Keratinocyte (primary cell): Measurements from ENCODE around the gene ITPR2. TPM values are rescaled to one million over a fixed set of nuclear protein-coding genes. Genes with fewer than 3 reads are reported as not detected.

Source experiments
- DNase-seq: peaks from one replicate; pipeline ENCODE4 v3.0.0-alpha.2; 2011; ENCODE audit warnings: low read depth, missing footprints, low spot score
- FAIRE-seq: peaks from 2 replicates; lab custom pipeline; 2011; peaks lifted over from hg19 to GRCh38; lab: Jason Lieb, UNC
- H2AFZ ChIP-seq: 2 replicates; pipeline ENCODE4 v1.6.0; 2012; ENCODE audit warnings: low read length, control low read depth, inconsistent platforms; ENCODE audit not compliant: control insufficient read depth
- H3K27ac ChIP-seq: 2 replicates; pipeline ENCODE4 v1.5.1; 2011; ENCODE audit warnings: low read length; ENCODE audit not compliant: control insufficient read depth, insufficient read depth
- H3K27me3 ChIP-seq: 3 replicates; pipeline ENCODE4 v1.6.0; 2011; ENCODE audit warnings: low read length; ENCODE audit not compliant: control insufficient read depth, insufficient read depth; ENCODE audit errors: extremely low read depth
- H3K36me3 ChIP-seq, 2 experiments: 2 replicates in 1 of 2; 3 replicates in 1 of 2; pipeline ENCODE4 v1.5.1; 2011; ENCODE audit warnings: low read length in 2 of 2, mild to moderate bottlenecking in 1 of 2; ENCODE audit not compliant: control insufficient read depth in 2 of 2, insufficient read depth in 2 of 2; ENCODE audit errors: extremely low read depth in 1 of 2
- H3K4me1 ChIP-seq: 3 replicates; pipeline ENCODE4 v1.5.1; 2011; ENCODE audit warnings: low read length; ENCODE audit not compliant: control insufficient read depth, insufficient read depth; ENCODE audit errors: extremely low read depth
- H3K4me2 ChIP-seq: 3 replicates; pipeline ENCODE4 v1.6.0; 2011; ENCODE audit warnings: low read depth, low read length; ENCODE audit not compliant: control insufficient read depth, insufficient read depth; ENCODE audit errors: extremely low read depth
- H3K4me3 ChIP-seq, 3 experiments: fragments of 200-600 bp in 1 of 3; sonication (generic) in 1 of 3; 2 replicates in 2 of 3; 3 replicates in 1 of 3; pipeline ENCODE4 v1.5.1; 2011 to 2016; ENCODE audit warnings: low read length in 3 of 3, mild to moderate bottlenecking in 3 of 3, control low read depth in 2 of 3, inconsistent platforms in 1 of 3, low read depth in 1 of 3, mixed read lengths in 1 of 3, mixed run types in 1 of 3, moderate library complexity in 1 of 3; ENCODE audit not compliant: control insufficient read depth in 2 of 3, insufficient read depth in 2 of 3; ENCODE audit errors: extremely low read depth in 1 of 3
- H3K79me2 ChIP-seq: 2 replicates; pipeline ENCODE4 v1.6.0; 2012; ENCODE audit warnings: low read length; ENCODE audit not compliant: control insufficient read depth, insufficient read depth
- H3K9ac ChIP-seq: 3 replicates; pipeline ENCODE4 v1.6.0; 2011; ENCODE audit warnings: low read length; ENCODE audit not compliant: control insufficient read depth, insufficient read depth; ENCODE audit errors: extremely low read depth
- H3K9me1 ChIP-seq: 3 replicates; pipeline ENCODE4 v1.6.0; 2011; ENCODE audit warnings: low read length; ENCODE audit not compliant: control insufficient read depth, insufficient read depth; ENCODE audit errors: extremely low read depth
- H3K9me3 ChIP-seq: 2 replicates; pipeline ENCODE4 v1.5.1; 2012; ENCODE audit warnings: low read depth, low read length; ENCODE audit not compliant: control insufficient read depth
- H4K20me1 ChIP-seq: 3 replicates; pipeline ENCODE4 v1.6.0; 2011; ENCODE audit warnings: low read length; ENCODE audit not compliant: control insufficient read depth, insufficient read depth; ENCODE audit errors: extremely low read depth
- EZH2 ChIP-seq: IDR thresholded peaks from one replicate; pipeline ENCODE4 v1.6.1; 2012; ENCODE audit warnings: inconsistent platforms, mild to moderate bottlenecking, low read length, moderate library complexity
- dilution Hi-C: fragments of 300-500 bp; cut with MboI; formaldehyde crosslinking; loops from one replicate; pipeline ENCODE4 v1.7.0; 2020; ENCODE audit warnings: low sequenced_read_pairs; ENCODE audit not compliant: extremely low pct_ligation_motif_present
- polyA plus RNA-seq, 5 experiments: library from polyadenylated mRNA; depleted of rRNA in 3 of 5; stranded (reverse) in 3 of 5; stranded (forward) in 1 of 5; unstranded in 1 of 5; fragments of >200 nt; gene quantifications; 1 replicate in 1 of 5; 2 replicates in 3 of 5; 3 replicates in 1 of 5; pipeline versions ENCODE4 v1.2.1 to v1.2.3, GENCODE V29; 2011 to 2012; ENCODE audit warnings: missing spikeins in 2 of 5, low read depth in 1 of 5, low replicate concordance in 1 of 5
- TF ChIP-seq, protein P1 (sequence below), 3 experiments: IDR thresholded peaks in 1 of 3; conservative IDR thresholded peaks in 1 of 3; optimal IDR thresholded peaks in 1 of 3; 2 replicates in 2 of 3; 3 replicates in 1 of 3; pipeline versions ENCODE3 to v1.5.1; 2011; ENCODE audit warnings: low read length in 3 of 3, mild to moderate bottlenecking in 3 of 3, moderate library complexity in 2 of 3, control low read depth in 1 of 3, inconsistent platforms in 1 of 3; ENCODE audit not compliant: insufficient read depth in 2 of 3; ENCODE audit errors: extremely low read depth in 1 of 3

Gene ITPR2
- polyA plus RNA-seq, 1 donor (not counting 4 experiments of a cell fraction or from before 2014, with no cell fraction given): 7.6 TPM

DNA sequence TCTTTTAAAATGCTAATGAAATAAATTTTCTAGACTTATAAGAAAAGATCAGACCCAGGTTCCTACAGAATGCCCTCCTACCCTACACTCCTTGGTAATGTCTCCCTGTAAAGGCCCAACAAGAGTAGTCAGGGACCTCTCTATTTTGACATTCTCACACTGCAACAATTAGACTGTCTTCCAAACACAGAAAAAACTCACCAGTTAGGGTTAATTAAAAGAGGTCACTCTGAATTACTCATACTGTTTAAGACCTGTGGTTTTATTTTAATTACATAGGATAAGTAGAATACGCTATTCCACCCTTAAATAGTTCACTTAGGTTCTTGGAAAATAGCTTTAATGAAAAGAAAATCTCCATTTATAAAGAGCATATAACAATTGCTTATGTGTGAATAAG lies 142.4 kb downstream of the ITPR2 start:
- no peaks in the 10 kb centered on the region for H4K20me1 ChIP-seq
- no peak for TF ChIP-seq EZH2
- TF ChIP-seq, protein P1, sequence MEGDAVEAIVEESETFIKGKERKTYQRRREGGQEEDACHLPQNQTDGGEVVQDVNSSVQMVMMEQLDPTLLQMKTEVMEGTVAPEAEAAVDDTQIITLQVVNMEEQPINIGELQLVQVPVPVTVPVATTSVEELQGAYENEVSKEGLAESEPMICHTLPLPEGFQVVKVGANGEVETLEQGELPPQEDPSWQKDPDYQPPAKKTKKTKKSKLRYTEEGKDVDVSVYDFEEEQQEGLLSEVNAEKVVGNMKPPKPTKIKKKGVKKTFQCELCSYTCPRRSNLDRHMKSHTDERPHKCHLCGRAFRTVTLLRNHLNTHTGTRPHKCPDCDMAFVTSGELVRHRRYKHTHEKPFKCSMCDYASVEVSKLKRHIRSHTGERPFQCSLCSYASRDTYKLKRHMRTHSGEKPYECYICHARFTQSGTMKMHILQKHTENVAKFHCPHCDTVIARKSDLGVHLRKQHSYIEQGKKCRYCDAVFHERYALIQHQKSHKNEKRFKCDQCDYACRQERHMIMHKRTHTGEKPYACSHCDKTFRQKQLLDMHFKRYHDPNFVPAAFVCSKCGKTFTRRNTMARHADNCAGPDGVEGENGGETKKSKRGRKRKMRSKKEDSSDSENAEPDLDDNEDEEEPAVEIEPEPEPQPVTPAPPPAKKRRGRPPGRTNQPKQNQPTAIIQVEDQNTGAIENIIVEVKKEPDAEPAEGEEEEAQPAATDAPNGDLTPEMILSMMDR (optimal IDR thresholded peaks at IDR 0.05 in 1 of 3, IDR thresholded peaks at IDR 0.05 in 1 of 3, conservative IDR thresholded peaks at IDR 0.05 in 1 of 3; ENCODE audit: extremely low read depth in 1 of 3, insufficient read depth in 2 of 3, low read length in 3 of 3): no peak
- H3K79me2 ChIP-seq: no peaks in the 10 kb centered on the region
- no peaks in the 10 kb centered on the region for H3K9me1 ChIP-seq
- H3K4me3 ChIP-seq: no peak overlapping the region
- no peak overlapping the region for H2AFZ ChIP-seq
- H3K27me3 ChIP-seq: no peaks in the 10 kb centered on the region
- no peaks in the 10 kb centered on the region for H3K36me3 ChIP-seq
- H3K4me2 ChIP-seq: no peak overlapping the region
- DNase-seq (no peak), FAIRE-seq (no peak)
- no peaks in the 10 kb centered on the region for H3K9me3 ChIP-seq
- peaks cover 40% of the 10 kb centered on the region for H3K4me1 ChIP-seq
- dilution Hi-C loops: no loop called here
- H3K9ac ChIP-seq: no peak overlapping the region
- peak overlapping the region; percentile 37 for H3K27ac ChIP-seq

DNA sequence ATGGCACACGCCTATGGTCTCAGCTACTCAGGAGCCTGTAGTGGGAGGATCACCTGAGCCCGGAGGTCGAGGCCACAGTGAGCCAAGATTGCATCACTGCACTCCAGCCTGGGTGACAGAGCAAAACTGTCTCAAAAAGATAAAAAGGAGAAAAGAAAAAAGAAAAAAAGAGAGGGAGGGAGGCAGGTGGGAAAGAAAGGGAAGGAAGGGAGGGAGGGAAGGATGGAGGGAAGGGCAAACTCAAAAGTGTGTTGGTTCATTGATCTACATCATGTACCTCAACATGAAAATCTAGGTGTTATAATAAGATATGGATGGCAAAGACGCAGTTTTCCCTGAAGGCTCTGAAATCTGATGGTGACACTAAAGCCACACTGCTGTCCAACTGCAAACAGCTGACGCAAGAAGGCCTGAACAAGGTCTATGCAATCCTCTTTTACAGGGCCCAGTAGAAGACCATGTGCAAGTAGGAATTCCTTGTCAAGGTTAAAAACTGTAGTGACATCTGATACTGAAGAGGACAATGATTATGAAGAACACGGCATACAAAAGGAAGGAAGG lies 143.6 kb downstream of the ITPR2 start:
- Histone ChIP-seq H3K27me3 (no peaks in the 10 kb centered on the region), H3K9me3 (no peaks in the 10 kb centered on the region), H3K27ac (no peak overlapping the region), H2AFZ (no peak overlapping the region), H3K9me1 (no peaks in the 10 kb centered on the region), H4K20me1 (no peaks in the 10 kb centered on the region), H3K9ac (no peak overlapping the region), H3K79me2 (no peaks in the 10 kb centered on the region), H3K4me1 (peaks cover 40% of the 10 kb centered on the region), H3K36me3 (no peaks in the 10 kb centered on the region), H3K4me3 (no peak overlapping the region), H3K4me2 (no peak overlapping the region)
- FAIRE-seq (peak; percentile 13), DNase-seq (no peak)
- TF ChIP-seq EZH2: no peak
- TF ChIP-seq, protein P1 (optimal IDR thresholded peaks at IDR 0.05 in 1 of 3, IDR thresholded peaks at IDR 0.05 in 1 of 3, conservative IDR thresholded peaks at IDR 0.05 in 1 of 3; ENCODE audit: extremely low read depth in 1 of 3, insufficient read depth in 2 of 3, low read length in 3 of 3): no peak
- dilution Hi-C loops: no loop called here
